ENCODE measurements around the gene GAPVD1.

The GAPVD1 gene

DNA sequence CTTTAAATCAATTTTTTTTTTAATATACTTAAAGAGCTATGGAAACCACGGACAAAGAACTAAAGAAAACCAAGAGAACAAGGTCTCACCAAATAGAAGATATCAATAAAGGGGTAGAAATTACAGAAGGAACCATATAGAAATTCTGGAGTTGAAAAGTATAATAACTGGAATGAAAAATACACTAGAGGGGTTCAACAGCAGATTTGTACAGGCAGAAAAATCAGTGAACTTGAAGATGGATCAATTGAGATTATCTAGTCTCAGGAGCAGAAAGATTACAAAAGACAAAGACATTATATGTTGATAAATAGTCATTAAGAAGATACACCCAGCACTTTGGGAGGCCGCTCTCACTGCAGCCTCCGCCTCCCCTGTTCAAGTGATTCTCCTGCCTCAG, 56.1 kb downstream of the GAPVD1 start:
- no peak for DNase-seq

DNA sequence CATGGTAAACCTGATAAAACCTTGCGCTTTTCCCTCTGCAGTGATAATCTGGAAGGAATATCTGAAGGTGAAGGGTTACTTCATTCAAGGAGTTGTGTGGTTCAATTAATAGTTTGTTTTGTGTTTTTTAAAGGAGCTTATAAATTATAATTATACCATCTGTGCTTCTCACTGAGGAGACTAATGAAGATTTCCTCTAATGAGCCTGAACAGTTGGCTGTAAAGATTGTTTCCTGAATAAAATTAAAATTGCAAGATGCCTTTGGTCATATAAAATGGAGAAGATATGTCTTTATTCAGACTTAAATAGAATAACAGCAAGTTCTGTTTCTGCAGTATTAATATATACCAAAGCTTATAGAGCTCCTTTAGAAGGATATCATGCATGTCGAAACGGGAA, 59.9 kb downstream of the GAPVD1 start:
- no peak for DNase-seq

DNA sequence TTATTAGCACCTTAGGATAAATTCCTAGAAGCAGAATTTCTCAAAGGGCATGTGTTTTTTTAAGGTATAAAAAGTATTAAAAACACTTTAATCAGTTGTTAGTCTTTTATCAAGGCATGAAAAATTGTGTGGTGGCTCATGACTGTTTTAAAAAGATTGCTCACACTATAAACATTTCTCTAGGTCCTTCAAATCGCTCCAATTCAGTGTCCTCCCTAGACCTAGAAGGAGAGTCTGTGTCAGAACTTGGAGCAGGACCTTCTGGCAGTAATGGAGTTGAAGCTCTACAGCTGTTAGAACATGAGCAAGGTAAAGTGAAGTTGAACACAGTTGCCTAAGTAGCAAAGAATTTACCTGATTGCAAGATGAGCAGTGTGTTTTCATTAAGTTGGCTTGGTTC, 62.0 kb downstream of the GAPVD1 start:
- DNase-seq = no peak

DNA sequence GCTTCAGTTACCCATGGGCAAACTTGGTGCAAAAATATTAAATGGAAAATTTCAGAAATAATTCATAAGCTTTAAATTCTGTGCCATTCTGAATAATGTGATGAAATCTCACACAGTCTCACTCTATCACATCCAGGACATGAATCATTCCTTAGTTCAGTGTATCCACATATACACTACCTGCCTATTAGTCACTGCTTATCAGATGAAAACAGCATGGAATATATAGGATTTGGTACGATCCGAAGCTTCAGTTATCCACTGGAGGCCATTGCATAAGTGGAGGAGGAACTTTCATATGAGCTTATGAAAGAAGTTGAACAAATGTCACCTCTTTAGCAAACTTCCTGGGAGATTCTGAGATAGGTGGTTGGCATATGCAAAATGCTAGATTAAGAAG, 64.2 kb downstream of the GAPVD1 start:
- DNase-seq = no peak

DNA sequence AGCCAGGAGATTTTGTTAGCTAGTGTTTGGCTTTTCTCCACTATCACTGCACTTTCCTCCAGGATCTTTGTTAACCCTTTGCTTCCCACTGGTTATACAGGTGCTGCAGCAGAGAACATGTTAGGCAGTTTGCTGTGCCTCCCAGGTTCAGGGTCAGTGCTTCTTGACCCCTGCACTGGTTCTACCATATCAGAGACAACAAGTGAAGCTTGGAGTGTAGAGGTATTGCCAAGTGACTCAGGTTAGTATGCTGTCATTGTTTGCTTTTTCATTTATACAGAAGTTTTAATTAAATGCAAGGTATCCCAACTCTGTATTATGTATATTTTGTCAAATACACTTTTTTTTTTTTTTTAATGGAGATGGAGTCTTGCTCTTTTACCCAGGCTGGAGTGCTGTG, 68.4 kb downstream of the GAPVD1 start:
- DNase-seq = no peak

DNA sequence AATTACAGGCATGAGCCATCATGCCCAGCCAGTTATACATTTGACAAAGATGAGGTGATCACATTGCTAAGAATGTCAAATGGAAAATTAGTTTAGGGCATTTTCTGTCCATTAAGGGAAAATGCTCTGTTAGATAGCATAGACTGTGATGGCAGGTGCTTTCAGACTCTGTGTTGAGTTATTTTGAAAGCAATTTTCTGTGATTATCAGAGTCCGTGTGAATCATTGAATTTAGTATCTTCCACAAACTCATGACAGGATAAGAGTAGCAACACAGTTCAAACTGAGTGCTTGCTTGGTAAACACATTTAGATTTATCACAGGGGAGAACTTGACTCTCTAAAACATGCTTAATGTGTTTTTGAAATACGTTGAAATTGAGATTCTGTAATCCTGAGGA, 69.0 kb downstream of the GAPVD1 start:
- DNase-seq = no peak

DNA sequence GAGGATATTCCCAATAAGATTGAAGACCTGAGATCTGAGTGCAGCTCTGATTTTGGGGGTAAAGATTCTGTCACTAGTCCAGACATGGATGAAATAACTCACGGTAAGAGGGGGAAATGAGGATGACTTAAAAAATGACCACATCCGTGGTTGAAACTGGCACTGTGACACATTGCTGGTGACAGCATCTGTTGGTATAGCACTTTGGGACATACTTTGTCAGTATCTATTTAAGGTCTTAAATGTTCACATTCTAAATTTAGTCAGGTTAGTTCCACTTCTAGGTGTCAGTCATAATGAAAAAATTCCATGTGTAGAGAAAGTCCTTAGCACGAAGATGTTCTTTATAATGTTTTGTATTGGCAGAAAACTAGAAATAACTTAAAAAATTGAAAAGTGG, 70.9 kb downstream of the GAPVD1 start:
- no peak for DNase-seq

DNA sequence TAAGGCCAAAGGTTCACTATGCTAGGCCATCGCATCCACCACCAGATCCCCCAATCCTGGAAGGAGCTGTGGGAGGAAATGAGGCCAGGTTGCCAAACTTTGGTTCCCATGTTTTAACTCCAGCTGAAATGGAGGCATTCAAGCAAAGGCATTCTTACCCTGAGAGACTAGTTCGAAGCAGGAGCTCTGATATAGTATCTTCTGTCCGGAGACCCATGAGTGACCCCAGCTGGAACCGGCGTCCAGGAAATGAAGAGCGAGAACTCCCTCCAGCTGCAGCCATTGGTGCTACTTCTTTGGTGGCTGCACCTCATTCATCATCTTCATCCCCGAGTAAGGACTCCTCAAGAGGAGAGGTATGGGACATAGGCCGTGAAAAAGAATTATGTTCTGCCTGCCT, 75.6 kb downstream of the GAPVD1 start:
- DNase-seq = no peak

DNA sequence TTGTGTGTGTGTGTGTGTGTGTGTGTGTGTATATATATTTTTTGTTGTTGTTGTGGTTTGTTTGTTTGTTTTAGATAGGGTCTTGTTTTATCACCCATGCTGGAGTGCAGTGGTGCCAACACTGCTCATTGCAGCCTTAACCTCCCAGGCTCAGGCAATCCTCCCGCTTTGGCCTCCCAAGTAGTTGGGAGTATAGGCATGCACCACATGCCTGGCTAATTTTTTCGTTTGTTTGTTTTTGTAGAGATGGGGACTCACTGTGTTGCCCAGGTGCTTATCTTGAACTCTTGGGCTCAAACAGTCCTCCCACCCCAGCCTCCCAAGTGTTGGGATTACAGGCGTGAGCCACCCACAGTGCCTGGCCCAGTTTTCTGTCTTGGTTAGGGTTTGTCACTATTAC, 77.3 kb downstream of the GAPVD1 start:
- no peak for DNase-seq

DNA sequence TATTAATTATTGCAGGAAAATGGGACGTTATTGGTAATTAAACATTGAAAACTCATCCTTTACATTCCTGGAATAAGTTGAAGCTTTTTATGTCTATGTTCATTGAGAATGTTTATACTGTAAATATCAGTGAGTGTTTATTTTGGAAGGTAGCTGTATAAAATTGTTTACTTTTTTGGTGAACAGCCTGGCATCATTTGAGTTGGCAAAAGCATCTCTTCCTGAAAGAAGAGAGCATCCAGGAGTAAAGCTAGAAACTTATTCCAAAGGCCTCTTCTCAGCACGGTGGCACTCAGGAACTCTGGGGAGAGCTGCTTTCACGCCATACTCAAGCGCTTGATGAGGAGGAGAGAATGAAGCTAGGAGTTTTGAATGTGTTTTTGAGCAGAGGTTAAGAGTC, 79.9 kb downstream of the GAPVD1 start:
- no peak for DNase-seq

DNA sequence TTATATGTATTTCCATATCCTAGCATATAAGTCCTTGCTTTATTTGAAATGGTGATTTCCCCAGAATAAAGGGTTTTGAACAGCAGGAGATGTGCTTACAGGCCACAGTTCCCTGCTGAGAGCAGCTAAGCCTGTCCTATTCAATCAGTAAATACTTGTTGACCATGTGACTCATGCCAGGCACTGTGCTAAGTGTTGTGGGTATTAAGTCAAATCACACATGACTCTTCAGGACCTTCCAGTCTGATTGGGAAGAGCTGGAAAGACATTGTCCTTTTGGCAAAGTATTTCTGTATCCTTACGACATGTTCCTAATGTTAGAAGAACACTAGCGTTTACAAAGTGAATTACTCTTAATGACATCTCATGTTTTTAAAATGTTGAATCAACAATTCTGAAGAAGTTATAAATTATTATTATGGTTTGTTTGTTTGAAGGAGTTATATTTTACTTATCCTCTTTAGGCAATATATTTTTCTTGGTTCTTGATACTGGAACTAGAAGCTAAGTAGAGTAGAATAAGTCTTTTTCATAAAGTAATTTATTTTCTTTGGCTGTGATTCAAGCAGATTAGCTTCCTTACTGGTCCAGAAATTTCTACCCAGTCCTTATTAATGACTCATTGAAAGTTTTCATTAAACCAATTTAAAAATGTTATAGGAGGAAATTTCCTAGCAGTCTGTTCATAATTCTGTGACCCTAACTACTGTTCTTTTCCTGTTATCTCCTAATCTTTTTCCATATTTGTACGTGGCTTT, 82.1 kb downstream of the GAPVD1 start:
- no peak for DNase-seq

DNA sequence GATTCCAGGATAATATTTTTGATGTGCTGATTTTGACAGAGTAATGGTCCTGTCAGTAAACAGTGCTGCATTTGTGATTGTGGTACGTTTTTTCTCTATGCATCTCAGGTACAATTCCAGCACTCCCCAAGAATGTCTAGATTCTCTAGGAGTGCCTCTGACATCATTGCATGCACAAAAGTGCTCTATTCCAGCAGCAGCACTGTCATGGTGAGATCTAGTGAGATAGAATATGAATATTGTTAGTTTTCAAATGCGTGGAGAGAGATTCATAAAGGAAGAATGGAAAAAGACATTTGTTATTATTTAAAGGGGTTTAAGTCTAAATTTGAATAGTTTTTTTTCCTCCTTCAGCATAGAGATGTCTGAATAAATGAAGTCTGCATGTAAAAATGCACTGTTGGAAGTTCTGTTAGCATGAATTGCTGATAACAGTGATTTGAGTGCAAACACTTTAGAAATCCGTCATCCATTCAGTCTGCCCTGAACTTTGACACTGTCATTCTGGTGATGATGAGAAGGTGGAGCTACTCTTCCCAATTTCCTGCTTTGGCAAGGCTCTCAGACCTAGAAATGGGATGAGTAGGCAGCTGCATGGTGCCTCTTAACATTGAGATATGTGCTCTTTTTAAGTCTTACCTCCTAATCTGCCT, 84.6 kb downstream of the GAPVD1 start:
- no peak for DNase-seq

DNA sequence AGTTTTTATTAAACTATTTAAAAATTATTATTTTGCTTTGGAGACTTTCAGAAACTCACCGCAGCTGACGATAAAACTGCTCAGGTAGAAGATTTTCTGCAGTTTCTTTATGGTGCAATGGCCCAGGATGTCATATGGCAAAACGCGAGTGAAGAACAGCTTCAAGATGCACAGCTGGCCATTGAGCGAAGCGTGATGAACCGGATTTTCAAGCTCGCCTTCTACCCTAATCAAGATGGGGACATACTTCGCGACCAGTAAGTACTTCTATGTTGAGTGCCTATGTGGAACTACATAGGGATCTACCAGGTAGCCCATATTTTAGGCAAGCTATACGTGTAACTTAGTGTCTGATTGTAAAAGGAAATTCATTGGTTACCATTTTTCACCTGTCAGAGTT, 94.0 kb downstream of the GAPVD1 start:
- DNase-seq = no peak

DNA sequence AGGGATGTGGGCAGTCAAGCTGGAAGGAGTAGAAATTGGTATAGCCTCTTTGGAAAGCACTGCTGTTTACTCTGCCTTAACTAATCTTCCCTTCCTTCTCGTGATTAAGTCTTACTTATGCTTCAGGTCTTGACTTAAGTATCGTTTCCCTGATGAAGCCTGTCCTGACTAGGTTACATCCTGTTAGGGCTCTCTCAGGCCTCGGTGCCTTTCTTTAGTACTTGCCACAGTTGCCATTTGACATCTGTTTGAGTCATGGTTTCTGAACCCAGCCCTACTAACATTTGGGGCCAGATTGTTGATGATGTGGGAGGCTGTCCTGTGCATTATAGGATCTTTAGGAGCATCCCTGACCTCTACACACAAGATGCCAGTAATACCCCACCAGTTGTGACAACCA, 94.4 kb downstream of the GAPVD1 start:
- DNase-seq = no peak

DNA sequence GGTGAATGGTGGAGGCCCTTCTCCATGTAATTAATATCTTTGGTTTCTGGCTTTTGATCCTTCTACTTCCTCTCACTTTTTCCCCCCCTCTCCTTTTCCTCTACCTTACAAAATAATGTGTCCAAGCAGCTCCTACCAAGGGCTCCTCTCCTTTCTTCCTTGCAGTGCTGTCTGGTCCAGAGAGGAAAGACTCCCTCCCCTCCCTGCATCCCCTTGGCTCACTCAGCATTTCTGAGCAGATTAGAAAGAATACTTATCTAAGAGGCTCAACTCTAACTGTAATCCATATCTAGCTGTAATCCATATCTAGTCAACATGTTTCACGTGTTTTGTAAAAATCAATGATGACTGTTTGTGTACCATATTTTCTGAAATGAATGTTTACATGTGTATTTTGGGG, 97.4 kb downstream of the GAPVD1 start:
- no peak for DNase-seq

DNA sequence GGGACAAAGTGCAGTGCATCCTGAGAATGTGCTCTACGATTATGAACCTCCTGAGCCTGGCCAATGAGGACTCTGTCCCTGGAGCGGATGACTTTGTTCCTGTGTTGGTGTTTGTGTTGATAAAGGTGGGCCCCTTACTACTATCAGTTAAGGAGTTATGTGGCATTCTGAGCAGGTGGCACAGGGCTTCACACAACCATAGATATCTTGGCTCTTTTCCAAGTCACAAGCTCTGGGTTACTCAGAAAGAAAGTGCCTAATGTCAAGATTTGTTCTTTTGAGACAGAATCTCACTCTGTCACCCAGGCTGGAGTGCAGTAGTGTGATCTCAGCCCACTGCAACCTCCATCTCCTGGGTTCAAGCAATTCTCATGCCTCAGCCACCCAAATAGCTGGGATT, 99.0 kb downstream of the GAPVD1 start:
- DNase-seq = no peak

DNA sequence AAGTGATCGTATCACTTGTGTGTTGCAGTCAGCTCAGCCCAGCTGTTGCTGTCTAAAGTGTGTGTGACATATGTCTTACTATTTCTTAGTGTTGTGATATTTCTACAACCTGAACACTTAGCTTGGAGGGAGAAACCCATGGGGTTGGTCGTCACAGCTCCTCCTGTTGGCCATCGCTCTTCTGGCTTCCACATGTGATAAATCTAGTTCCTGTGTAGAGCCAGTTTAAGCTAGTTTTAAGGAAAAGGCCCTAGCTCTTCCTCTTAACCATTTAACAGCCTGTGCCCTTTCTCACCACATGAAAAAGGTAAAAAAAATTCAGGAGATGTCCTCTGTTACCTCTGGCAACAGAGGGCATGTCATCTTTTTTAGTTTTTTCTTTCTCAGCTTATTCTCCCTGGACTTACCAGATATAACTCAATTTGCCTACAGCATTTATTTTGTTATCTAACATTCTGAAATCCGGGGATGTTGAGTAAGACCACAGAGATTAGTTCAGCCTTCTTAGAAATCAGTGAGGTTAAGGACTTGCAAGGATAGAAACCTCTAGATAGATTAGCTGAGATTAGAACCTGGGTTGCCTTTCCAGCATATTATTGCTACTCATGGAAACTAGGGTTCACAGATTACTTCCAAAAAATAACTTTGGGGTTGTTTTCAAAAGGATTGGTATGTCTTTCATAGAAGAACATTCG, 100.4 kb downstream of the GAPVD1 start:
- no peak for DNase-seq

DNA sequence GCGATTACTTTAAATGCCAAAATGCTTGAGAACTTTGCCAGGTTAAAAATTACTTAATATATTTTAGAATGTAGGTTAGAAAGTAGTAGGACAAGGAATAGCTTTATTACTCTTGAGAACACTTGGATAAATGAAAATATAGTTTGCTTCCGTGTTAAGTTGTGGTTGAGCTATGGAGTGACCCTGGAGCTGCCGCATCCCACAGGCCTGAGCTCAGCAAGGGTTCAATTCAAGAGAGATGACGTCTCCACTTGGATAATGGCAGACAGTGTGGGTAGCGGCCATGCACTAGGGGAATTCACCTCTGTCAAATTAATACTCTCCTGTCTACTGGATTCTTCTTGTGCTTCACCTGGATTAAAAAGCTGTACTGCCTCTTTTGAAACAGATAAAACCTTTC, 105.0 kb downstream of the GAPVD1 start:
- DNase-seq = no peak

DNA sequence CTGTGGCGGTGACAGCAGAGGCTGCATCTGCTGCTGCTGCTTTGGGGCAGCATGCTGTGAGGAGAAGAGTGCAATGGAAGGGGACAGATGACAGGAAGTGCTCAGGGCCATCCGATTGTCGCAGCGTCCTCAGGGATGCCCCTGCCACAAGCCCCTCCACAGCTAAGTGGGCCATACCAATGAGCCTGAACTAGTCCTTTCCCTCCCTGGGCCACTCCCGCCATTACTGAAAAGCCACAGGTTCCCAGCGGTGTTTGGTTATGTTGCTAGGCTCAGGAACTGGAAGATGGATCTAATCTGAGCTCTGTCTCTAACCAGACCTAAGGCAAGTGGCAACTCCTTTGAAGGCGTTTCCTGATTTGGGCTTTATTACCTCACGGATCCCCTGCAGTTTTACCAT, 109.2 kb downstream of the GAPVD1 start:
- DNase-seq = no peak

DNA sequence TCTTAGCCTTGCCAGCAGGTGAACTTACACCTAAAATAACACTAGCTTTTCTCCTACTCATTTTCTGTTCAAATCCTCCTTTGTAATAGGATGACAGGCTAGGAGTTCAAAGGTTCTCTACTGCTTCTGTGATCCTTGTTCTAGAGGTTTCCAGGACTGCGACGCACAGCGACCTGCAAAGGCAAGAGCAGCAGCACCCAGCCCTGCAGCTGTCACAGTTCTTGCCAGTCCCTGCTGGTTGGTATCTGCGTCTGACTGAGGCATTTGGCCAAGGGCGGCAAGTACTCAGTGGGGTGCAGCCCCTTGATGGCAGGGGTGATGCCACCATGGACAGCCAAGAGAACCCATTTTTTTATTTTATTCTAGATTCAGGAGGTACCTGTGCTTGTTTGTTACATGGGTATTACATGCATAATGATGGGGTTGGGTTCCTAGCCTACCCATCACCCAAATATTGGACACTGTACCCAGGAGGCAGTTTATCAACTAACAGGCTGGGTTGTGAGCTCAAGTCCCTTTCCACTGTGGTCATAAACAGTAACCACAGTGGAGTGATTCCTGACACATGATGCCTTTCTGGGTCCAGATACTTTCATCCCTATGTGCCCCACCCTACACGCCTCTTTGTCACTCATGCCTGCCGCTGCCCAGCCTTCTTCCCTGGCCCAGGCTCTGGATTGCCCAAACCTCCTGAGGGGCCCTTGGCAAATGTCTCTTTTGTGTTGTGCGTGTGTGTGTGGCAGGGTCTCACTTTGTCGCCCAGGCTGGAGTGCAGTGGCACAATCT, 111.0 kb downstream of the GAPVD1 start:
- no peak for DNase-seq

DNA sequence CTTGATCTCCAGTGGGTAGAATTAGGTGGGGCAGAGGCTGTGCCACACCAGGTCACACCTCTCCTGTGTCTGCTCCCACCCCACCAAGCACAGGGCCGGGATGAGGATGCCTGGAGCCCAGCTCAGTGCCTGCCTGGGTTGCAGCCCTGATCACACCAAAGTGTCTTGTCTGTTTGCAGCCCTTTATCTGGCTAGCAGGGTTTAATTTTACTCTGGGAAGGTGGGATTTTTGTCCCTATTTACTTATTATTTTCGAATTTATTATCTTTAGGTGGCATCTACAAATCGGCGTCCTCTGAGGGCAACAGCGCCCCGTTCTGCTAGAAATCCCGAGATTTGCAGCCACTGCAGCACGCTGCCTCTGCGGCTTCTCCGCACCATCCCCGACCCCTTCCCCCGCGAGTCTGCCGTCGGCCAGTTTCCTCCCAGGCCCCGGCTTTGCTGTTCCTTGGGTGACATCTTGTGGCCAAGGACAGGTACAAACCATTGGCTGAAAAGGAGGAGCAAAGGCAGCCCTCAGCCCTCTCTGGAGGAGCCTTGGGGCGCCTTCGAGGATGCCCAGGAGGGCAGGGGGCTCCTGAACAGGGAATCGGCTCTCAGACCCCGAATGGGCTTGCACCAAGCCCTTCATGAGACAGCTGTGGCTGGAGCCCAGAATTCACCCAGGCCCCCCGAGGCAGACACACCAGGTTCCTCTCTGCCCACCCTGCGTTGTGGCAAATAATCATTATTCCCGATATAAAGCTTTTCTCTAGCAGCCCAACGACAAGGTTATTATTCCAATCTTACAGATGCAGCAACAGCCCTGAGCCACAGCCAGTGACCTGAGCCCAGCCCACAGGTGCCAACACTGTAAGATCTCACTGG, 113.0 kb downstream of the GAPVD1 start:
- DNase-seq = peak; percentile 9 to 41 (median 28)

DNA sequence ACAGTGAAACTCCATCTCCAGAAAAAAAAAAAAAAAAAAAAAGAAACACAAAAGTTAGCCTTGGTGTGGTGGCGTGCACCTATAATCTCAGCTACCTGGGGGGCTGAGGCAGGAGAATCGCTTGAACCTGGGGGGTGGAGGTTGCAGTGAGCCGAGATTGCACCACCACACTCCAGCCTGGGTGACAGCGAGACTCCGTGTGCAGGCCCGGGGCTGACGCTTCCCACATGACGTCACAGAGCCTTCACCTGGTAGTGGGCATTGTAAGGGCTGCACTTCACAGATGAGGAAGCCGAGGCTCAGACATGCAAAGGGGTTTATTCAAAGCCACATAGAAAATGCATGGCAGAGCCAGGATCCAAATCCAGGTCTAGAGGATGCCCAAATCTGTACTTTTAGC, 114.2 kb downstream of the GAPVD1 start:
- DNase-seq = no peak

All from activated naive CD4-positive, alpha-beta T cell (primary cell).